ENCODE results near the gene HEATR1. TPM values are rescaled to one million over a fixed set of nuclear protein-coding genes. Genes with fewer than 3 reads are reported as not detected.

HEATR1 gene
- total and polyA plus RNA-seq, 2 donors (not counting 1 experiment from before 2014, with no cell fraction given): 6.1 to 50.6 TPM

GRCh38 chr1:236509647-236510401 lies 94.5 kb downstream of the HEATR1 start:
- intact Hi-C loops (cut with micrococcal nuclease): no loop called here
- POLR2A ChIA-PET: no interaction called here
- H3K4me2 ChIP-seq (replicated peaks; ENCODE audit: low read depth, low read length, poor library complexity, severe bottlenecking): no peak overlapping the region

More at GRCh38 chr1:236509647-236510401, 94.5 kb downstream of the HEATR1 start:
- Histone ChIP-seq H4K20me1 (ENCODE audit: control insufficient read depth, insufficient read depth, low read length, poor library complexity, severe bottlenecking) (no peaks in the 10 kb centered on the region), H3K9ac (ENCODE audit: low read length) (no peak overlapping the region), H3K79me2 (ENCODE audit: control insufficient read depth, insufficient read depth, low read length) (no peaks in the 10 kb centered on the region), H3K4me1 (ENCODE audit: control insufficient read depth in 2 of 2, insufficient read depth in 2 of 2, low read length in 2 of 2) (no peaks in the 10 kb centered on the region), H3K36me3 (replicated peaks in 1 of 2; ENCODE audit: control extremely low read depth in 1 of 2, control insufficient read depth in 1 of 2, extremely low read depth in 1 of 2, insufficient read depth in 2 of 2, low read length in 1 of 2) (no peaks in the 10 kb centered on the region), H3K27ac (ENCODE audit: low read length in 2 of 2) (no peak overlapping the region), H2AFZ (ENCODE audit: insufficient read depth, low read depth, low read length, poor library complexity, severe bottlenecking) (no peak overlapping the region), H3K27me3 (replicated peaks in 1 of 4; ENCODE audit: control extremely low read depth in 1 of 4, control insufficient read depth in 3 of 4, insufficient read depth in 4 of 4, low read length in 3 of 4) (no peaks in the 10 kb centered on the region), H3K9me3 (ENCODE audit: control extremely low read depth in 1 of 3, control insufficient read depth in 2 of 3, insufficient read depth in 1 of 3, low read length in 2 of 3) (no peaks in the 10 kb centered on the region), H3K4me3 (ENCODE audit: control extremely low read depth in 1 of 5, extremely low read depth in 1 of 5, insufficient read depth in 1 of 5, low read depth in 2 of 5, low read length in 4 of 5) (no peak overlapping the region)
- DNase-seq (no peak), ATAC-seq (ENCODE audit: low read depth) (no peak)
- Mint-ChIP-seq H3K27me3 (no peaks in the 10 kb centered on the region), H3K27ac (no peak overlapping the region), H3K9me3 (ENCODE audit: insufficient read depth) (no peaks in the 10 kb centered on the region), H3K4me3 (no peak overlapping the region), H3K4me1 (peaks cover 9% of the 10 kb centered on the region)
- TF ChIP-seq EZH2 (IDR thresholded peaks at IDR 0.05; ENCODE audit: borderline replicate concordance, insufficient read depth, low read depth, low read length, poor library complexity, severe bottlenecking) (no peak), CTCF (IDR thresholded peaks at IDR 0.05) (no peak)
- CTCF ChIA-PET: no interaction called here
- WGBS (ENCODE audit: insufficient coverage): 94% methylated on average over 5 of the region's 8 CpGs

Measured in B cell (primary cell).